HEK293T (cell line): ENCODE data around the gene IFFO2.

Experiments
- CTCF ChIA-PET: fragments of 350-600 bp; formaldehyde crosslinking; extraction: SDS; loops from one replicate; lab custom pipeline; 2021; ENCODE audit warnings: antibody characterized with exemption, inconsistent platforms; lab: Yijun Ruan, JAX
- POLR2A ChIA-PET: fragments of 350-600 bp; formaldehyde crosslinking; extraction: SDS; loops from one replicate; lab custom pipeline; 2020; ENCODE audit warnings: antibody characterized with exemption, inconsistent platforms; lab: Yijun Ruan, JAX
- DNase-seq: peaks from one replicate; pipeline ENCODE4 v3.0.0; 2012; ENCODE audit warnings: mixed read lengths; ENCODE audit errors: extremely low spot score
- ARNT ChIP-seq: fragments of 450-650 bp; IDR thresholded peaks from 2 replicates; pipeline ENCODE4 v1.6.1; 2017; ENCODE audit warnings: mild to moderate bottlenecking
- BHLHE40 ChIP-seq: fragments of 450-650 bp; IDR thresholded peaks from 2 replicates; pipeline ENCODE4 v1.6.1; 2016; ENCODE audit warnings: mild to moderate bottlenecking, moderate library complexity, borderline replicate concordance
- CTBP1 ChIP-seq: fragments of 450-650 bp; IDR thresholded peaks from 2 replicates; pipeline ENCODE4 v1.6.1; 2016; ENCODE audit warnings: borderline replicate concordance
- ELF4 ChIP-seq: fragments of 450-650 bp; IDR thresholded peaks from 2 replicates; pipeline ENCODE4 v1.6.1; 2017; ENCODE audit warnings: antibody characterized with exemption
- FOXA1 ChIP-seq: fragments of 450-650 bp; IDR thresholded peaks from 2 replicates; pipeline ENCODE4 v1.6.1; 2016; ENCODE audit warnings: mild to moderate bottlenecking
- FOXK2 ChIP-seq: fragments of 450-650 bp; IDR thresholded peaks from 2 replicates; pipeline ENCODE4 v1.6.1; 2016; ENCODE audit warnings: mild to moderate bottlenecking
- FOXM1 ChIP-seq: fragments of 450-650 bp; IDR thresholded peaks from 2 replicates; pipeline ENCODE4 v1.6.1; 2017; ENCODE audit warnings: mild to moderate bottlenecking, borderline replicate concordance
- HDGF ChIP-seq: fragments of 450-650 bp; IDR thresholded peaks from 2 replicates; pipeline ENCODE4 v1.6.1; 2017; ENCODE audit warnings: antibody characterized with exemption, borderline replicate concordance
- L3MBTL2 ChIP-seq: fragments of 450-650 bp; conservative IDR thresholded peaks from 2 replicates; pipeline ENCODE4 v1.6.1; 2016; ENCODE audit warnings: mild to moderate bottlenecking
- LEF1 ChIP-seq: fragments of 450-650 bp; IDR thresholded peaks from 2 replicates; pipeline ENCODE4 v1.6.1; 2017; ENCODE audit warnings: mild to moderate bottlenecking, borderline replicate concordance
- NFRKB ChIP-seq: fragments of 450-650 bp; IDR thresholded peaks from 2 replicates; pipeline ENCODE4 v1.6.1; 2016; ENCODE audit warnings: mild to moderate bottlenecking, moderate library complexity
- PKNOX1 ChIP-seq: fragments of 450-650 bp; IDR thresholded peaks from 2 replicates; pipeline ENCODE4 v1.6.1; 2016
- SP1 ChIP-seq: fragments of 450-650 bp; IDR thresholded peaks from 2 replicates; pipeline ENCODE4 v1.6.1; 2017
- SUZ12 ChIP-seq: fragments of 450-650 bp; IDR thresholded peaks from 2 replicates; pipeline ENCODE4 v1.6.1; 2016; ENCODE audit warnings: mild to moderate bottlenecking
- TARDBP ChIP-seq: fragments of 450-650 bp; IDR thresholded peaks from 2 replicates; pipeline ENCODE4 v1.6.1; 2016
- ZNF384 ChIP-seq: fragments of 450-650 bp; IDR thresholded peaks from 2 replicates; pipeline ENCODE4 v1.6.1; 2016

The IFFO2 gene

GRCh38 chr1:18856435-18856834 lies 100.0 kb downstream of the IFFO2 start:
- ChIA-PET POLR2A (no interaction called here), CTCF (no interaction called here)
- TF ChIP-seq SUZ12, result no peak
- no peak for TF ChIP-seq SP1
- no peak for TF ChIP-seq TARDBP
- no peak for TF ChIP-seq ARNT
- no peak for TF ChIP-seq ZNF384
- TF ChIP-seq BHLHE40, result no peak
- TF ChIP-seq HDGF, result no peak
- no peak for TF ChIP-seq L3MBTL2
- no peak for TF ChIP-seq FOXA1
- no peak for TF ChIP-seq ELF4
- no peak for TF ChIP-seq LEF1
- no peak for TF ChIP-seq FOXM1
- TF ChIP-seq CTBP1, result no peak
- no peak for DNase-seq

GRCh38 chr1:18855573-18855972 lies 100.9 kb downstream of the IFFO2 start:
- POLR2A ChIA-PET, result no interaction called here
- TF ChIP-seq CTBP1, result no peak
- TF ChIP-seq FOXA1, result no peak
- no peak for TF ChIP-seq FOXM1
- TF ChIP-seq ARNT, result no peak
- TF ChIP-seq BHLHE40, result no peak
- TF ChIP-seq PKNOX1, result no peak
- TF ChIP-seq L3MBTL2, result no peak
- no peak for TF ChIP-seq ELF4
- no peak for TF ChIP-seq TARDBP
- no peak for TF ChIP-seq LEF1
- TF ChIP-seq SP1, result no peak
- TF ChIP-seq NFRKB, result no peak
- no peak for TF ChIP-seq SUZ12
- no peak for TF ChIP-seq FOXK2
- no peak for DNase-seq
- CTCF ChIA-PET, result no interaction called here

GRCh38 chr1:18854331-18855025 lies 102.0 kb downstream of the IFFO2 start:
- DNase-seq, result no peak
- CTCF ChIA-PET, result no interaction called here
- TF ChIP-seq PKNOX1, result no peak
- TF ChIP-seq FOXM1, result no peak
- no peak for TF ChIP-seq TARDBP
- no peak for TF ChIP-seq SP1
- TF ChIP-seq FOXA1, result no peak
- TF ChIP-seq ELF4, result no peak
- no peak for TF ChIP-seq HDGF
- TF ChIP-seq L3MBTL2, result no peak
- no peak for TF ChIP-seq LEF1
- TF ChIP-seq ZNF384, result no peak
- no peak for TF ChIP-seq NFRKB
- no peak for TF ChIP-seq CTBP1
- no peak for TF ChIP-seq ARNT
- TF ChIP-seq FOXK2, result no peak
- TF ChIP-seq SUZ12, result no peak
- TF ChIP-seq BHLHE40, result no peak
- POLR2A ChIA-PET, result no interaction called here
